Tibial artery (tissue), 4 donors: ENCODE results near the gene CCDC112.

Source experiments
- DNase-seq, 2 donors: peaks; one replicate each; pipeline ENCODE4 v3.0.0-alpha.2; 2019
- H3K27ac ChIP-seq, 2 donors: fragments of 200-600 bp; sonication (generic) in 1 of 2; 1 replicate in 1 of 2; 2 replicates in 1 of 2; pipeline ENCODE4 v1.5.1; 2018 to 2019; ENCODE audit warnings: mild to moderate bottlenecking in 1 of 2
- H3K27me3 ChIP-seq, 2 donors: fragments of 200-600 bp; sonication (generic) in 1 of 2; one replicate each; pipeline versions ENCODE4 v1.5.1 to v1.6.0; 2016 to 2019
- H3K36me3 ChIP-seq, 3 donors: fragments of 200-600 bp; sonication (generic) in 2 of 3; one replicate each; pipeline ENCODE4 v1.5.1; 2016 to 2019; ENCODE audit warnings: mild to moderate bottlenecking in 2 of 3
- H3K4me1 ChIP-seq, 4 donors: fragments of 200-600 bp; sonication (generic) in 2 of 4; 1 replicate in 3 of 4; 2 replicates in 1 of 4; pipeline ENCODE4 v1.5.1; 2016 to 2019
- H3K4me3 ChIP-seq, 2 donors: fragments of 200-600 bp; sonication (generic) in 1 of 2; 1 replicate in 1 of 2; 2 replicates in 1 of 2; pipeline ENCODE4 v1.5.1; 2018 to 2019; ENCODE audit warnings: mild to moderate bottlenecking in 2 of 2
- H3K9me3 ChIP-seq, 3 donors: fragments of 200-600 bp; sonication (generic) in 1 of 3; one replicate each; pipeline ENCODE4 v1.5.1; 2016 to 2019
- CTCF ChIP-seq, 2 experiments: fragments of 200-600 bp in 1 of 2; fragments of 450-650 bp in 1 of 2; IDR thresholded peaks; one replicate each; pipeline ENCODE4 v1.5.1; 2017 to 2019; ENCODE audit warnings: antibody characterized with exemption in 2 of 2, mild to moderate bottlenecking in 1 of 2, moderate library complexity in 1 of 2
- intact Hi-C: fragments of 100-400 bp; cut with DNase I; formaldehyde crosslinking; loops from one replicate; pipeline ENCODE4 v1.15.0; 2023; ENCODE audit warnings: low total_unique reads

Gene CCDC112

GRCh38 chr5:115321309-115321708 lies 24.9 kb upstream of the CCDC112 start:
- no peak for TF ChIP-seq CTCF (IDR thresholded peaks at IDR 0.05)
- Histone ChIP-seq H3K27me3 (no peaks in the 10 kb centered on the region), H3K4me3 (no peak overlapping the region), H3K36me3 (no peaks in the 10 kb centered on the region), H3K4me1 (peaks cover 0 to 21% (median 0%) of the 10 kb centered on the region in 4 donors), H3K27ac (no peak overlapping the region), H3K9me3 (no peaks in the 10 kb centered on the region)
- DNase-seq = no peak
- intact Hi-C loops = no loop called here

- Histone ChIP-seq H3K27ac (no peak overlapping the region), H3K4me1 (peaks cover 0 to 20% (median 0%) of the 10 kb centered on the region in 4 donors), H3K9me3 (no peaks in the 10 kb centered on the region), H3K27me3 (no peaks in the 10 kb centered on the region), H3K4me3 (no peak overlapping the region), H3K36me3 (no peaks in the 10 kb centered on the region)
- TF ChIP-seq CTCF (IDR thresholded peaks at IDR 0.05) = no peak
- intact Hi-C loops = no loop called here
- DNase-seq = no peak
Observed at GRCh38 chr5:115320515-115320914, 24.1 kb upstream of the CCDC112 start.

GRCh38 chr5:115320006-115320405 lies 23.6 kb upstream of the CCDC112 start:
- H3K27me3 ChIP-seq = no peaks in the 10 kb centered on the region
- no peaks in the 10 kb centered on the region for H3K36me3 ChIP-seq
- intact Hi-C loops = no loop called here
- peaks cover 0 to 15% (median 0%) of the 10 kb centered on the region in 4 donors for H3K4me1 ChIP-seq
- no peaks in the 10 kb centered on the region for H3K9me3 ChIP-seq
- DNase-seq = no peak
- no peak overlapping the region for H3K27ac ChIP-seq
- H3K4me3 ChIP-seq = no peak overlapping the region
- no peak for TF ChIP-seq CTCF (IDR thresholded peaks at IDR 0.05)

GRCh38 chr5:115319007-115319406 lies 22.6 kb upstream of the CCDC112 start:
- no peak for DNase-seq
- H3K4me1 ChIP-seq = peaks cover 0 to 15% (median 0%) of the 10 kb centered on the region in 4 donors
- H3K27ac ChIP-seq = no peak overlapping the region
- TF ChIP-seq CTCF (IDR thresholded peaks at IDR 0.05) = no peak
- H3K36me3 ChIP-seq = no peaks in the 10 kb centered on the region
- H3K4me3 ChIP-seq = no peak overlapping the region
- H3K9me3 ChIP-seq = no peaks in the 10 kb centered on the region
- intact Hi-C loops = no loop called here
- no peaks in the 10 kb centered on the region for H3K27me3 ChIP-seq

GRCh38 chr5:115317736-115318135 lies 21.3 kb upstream of the CCDC112 start:
- no peak for TF ChIP-seq CTCF (IDR thresholded peaks at IDR 0.05)
- H3K9me3 ChIP-seq = no peaks in the 10 kb centered on the region
- intact Hi-C loops = no loop called here

GRCh38 chr5:115317320-115317719 lies 20.9 kb upstream of the CCDC112 start:
- intact Hi-C loops = no loop called here
- no peak for DNase-seq
- peaks cover 0 to 15% (median 0%) of the 10 kb centered on the region in 4 donors for H3K4me1 ChIP-seq
- no peaks in the 10 kb centered on the region for H3K36me3 ChIP-seq
- H3K4me3 ChIP-seq = no peak overlapping the region
- no peak for TF ChIP-seq CTCF (IDR thresholded peaks at IDR 0.05)
- H3K27ac ChIP-seq = no peak overlapping the region
- H3K27me3 ChIP-seq = no peaks in the 10 kb centered on the region
- no peaks in the 10 kb centered on the region for H3K9me3 ChIP-seq

More at GRCh38 chr5:115317736-115318135, 21.3 kb upstream of the CCDC112 start:
- Histone ChIP-seq H3K4me3 (no peak overlapping the region), H3K4me1 (peaks cover 0 to 15% (median 0%) of the 10 kb centered on the region in 4 donors), H3K27me3 (no peaks in the 10 kb centered on the region), H3K27ac (no peak overlapping the region), H3K36me3 (no peaks in the 10 kb centered on the region)
- DNase-seq = no peak
